GM08714 (cell line): ENCODE data around the gene SART1.

Experiments
- H3K4me3 ChIP-seq: fragments of 200-500 bp; sonication (Bioruptor generic); 2 replicates; pipeline ENCODE4 v1.5.1; 2014; ENCODE audit warnings: mild to moderate bottlenecking, low read length, inconsistent platforms
- ZNF274 ChIP-seq: IDR thresholded peaks from 2 replicates; pipeline ENCODE4 v1.6.1; 2012; ENCODE audit warnings: mild to moderate bottlenecking, low read depth, low read length

Gene SART1

DNA sequence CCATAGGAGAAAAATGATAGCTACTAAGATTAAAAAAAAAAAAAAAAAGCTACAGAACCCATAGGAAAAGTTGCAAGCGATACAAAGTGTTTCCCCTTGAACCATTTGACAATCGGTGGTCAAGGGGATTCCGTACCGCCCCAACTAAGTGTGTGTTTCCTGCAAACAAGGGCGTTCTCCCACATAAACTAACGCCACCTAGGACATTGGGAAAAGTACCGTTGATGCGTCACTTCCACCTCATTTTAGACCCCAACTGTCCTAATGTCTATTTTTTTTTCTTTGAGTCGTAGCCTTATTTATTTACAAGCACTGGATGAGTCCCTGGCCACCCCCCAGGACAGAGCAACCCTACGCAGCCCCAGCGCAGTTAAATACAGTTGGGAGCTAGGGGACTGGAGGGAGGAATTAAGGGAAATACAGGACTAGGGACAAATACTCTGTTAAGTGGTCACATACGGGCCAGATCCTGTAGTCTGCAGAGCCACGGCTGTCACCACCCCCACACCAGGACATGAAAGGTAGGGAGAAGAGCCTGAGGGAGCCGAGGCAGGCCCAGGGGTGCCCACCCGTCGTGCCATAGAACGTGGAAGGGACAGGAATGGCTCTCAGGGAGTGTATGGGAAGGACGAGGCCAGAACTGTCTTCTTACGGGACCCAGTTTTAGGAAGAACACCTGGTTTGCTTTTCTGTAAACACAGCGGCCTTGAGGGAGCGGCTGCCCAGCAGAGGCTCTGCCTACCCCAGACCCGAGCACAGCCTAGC is 21.5 kb downstream of the SART1 start:
- TF ChIP-seq ZNF274 = no peak
- no peak overlapping the region for H3K4me3 ChIP-seq

DNA sequence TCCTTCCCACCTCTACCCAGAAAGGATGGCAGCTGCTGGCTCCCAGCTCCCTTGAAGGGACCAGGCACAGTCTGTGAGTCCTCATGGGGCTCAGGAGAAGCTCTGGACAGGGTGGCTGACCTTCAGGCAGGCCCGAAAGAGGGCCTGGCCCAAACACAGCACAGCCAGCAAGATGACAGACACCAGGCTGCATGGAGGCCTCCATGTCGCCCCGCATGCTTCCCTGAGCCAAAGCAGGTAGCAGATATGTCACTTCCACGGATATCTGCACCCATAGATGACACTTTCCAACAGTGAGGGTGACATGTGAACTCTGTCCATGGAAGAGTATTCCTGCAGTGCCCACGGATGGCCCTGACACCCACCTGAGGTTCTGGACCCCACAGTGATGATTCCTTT is 22.1 kb downstream of the SART1 start:
- no peak for TF ChIP-seq ZNF274

DNA sequence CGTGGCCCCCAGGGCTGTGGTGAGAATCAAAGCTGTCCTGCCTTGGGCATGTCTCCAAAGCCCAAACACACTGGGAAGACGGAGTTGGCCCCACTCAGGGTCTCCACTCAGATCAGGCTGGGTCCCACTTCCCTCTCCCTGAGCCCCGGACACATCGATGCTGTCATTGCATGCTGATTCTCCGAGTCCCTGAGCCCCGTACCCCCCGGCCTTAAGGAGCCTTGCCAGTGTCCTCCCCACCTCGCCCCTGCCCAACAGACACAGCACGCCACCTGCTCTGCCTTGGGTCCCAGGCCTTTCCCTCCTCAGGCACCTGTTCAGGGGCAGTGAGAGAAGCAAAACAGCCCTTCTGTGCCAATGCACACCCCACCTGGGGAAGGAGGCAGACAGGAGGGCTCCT is 25.8 kb downstream of the SART1 start:
- TF ChIP-seq ZNF274 = no peak
- H3K4me3 ChIP-seq = no peak overlapping the region

More for the DNA sequence above, 22.1 kb downstream of the SART1 start:
- H3K4me3 ChIP-seq = no peak overlapping the region

DNA sequence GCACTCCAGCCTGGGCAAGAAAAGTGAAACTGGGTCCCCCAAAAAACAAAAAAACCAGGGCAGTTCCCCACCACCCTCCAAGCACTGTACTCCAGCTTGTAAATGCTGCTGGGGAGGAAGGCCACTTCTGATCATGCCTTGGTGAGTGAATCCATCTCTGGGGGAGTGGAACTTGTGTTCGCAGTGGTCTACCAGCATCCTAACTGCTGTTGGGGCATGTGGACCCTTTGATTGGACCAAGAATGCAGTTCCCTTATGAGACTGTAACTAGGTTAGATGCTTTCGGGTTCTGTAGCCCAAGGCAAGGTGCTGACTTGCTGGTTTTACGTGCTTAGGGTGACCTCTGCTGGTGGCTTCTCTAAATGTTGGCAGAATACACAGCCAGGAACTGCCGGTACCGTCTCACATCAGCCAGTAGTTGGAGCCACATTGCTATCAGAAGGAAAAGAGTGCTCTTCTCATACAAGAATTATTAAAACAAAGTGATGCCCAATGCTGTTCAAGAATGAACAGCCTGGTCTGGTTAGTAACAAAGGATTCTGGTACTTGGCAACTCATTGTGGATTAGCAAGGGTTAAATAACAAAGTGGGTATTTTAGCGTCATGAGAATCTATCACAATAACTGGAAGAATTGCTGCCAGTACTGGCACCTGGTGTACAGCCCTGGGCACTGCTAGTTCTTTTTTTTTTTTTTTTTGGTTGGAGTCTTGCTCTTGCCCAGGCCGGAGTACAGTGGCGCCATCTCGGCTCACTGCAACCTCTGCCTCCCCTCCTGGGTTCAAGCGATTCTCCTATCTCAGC is 27.5 kb downstream of the SART1 start:
- H3K4me3 ChIP-seq = no peak overlapping the region
- no peak for TF ChIP-seq ZNF274

DNA sequence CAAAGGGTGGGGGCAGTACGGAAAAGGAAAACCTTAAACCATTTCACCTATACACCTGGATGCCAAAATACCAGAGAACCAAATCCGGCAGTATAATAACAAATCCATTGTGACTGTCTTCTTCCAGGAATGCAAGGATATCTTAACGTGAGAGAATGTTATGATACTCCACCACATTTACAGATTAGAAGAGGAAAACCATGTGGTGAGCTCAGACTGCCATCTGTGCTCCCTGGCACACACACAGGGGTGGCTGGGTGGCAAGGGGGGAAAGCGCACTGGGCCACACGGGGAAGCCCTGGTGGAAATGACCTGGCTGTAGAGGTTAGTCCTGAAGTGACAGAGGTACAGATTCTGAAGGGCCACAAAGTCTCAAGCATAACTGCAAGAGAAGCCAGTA is 30.5 kb downstream of the SART1 start:
- H3K4me3 ChIP-seq = no peak overlapping the region
- no peak for TF ChIP-seq ZNF274

DNA sequence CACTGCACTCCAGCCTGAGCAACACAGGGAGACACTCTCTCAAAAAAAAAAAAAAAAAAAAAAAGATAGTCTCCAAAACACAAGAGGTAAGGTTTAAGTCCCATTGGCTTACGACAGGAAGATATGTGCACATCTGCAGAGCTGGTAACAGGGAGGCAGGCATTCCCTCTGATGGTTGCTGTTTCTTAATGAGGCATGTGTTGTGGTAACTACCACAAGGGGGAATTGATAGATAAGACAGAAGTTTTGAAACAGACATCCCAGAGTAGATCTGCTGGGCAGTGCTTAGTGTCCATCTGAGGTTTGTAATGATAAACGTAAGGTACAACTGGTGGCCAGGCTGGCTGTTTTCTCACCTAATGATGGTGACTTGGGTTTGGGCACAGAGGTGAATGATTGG is 35.8 kb downstream of the SART1 start:
- H3K4me3 ChIP-seq = no peak overlapping the region
- TF ChIP-seq ZNF274 = no peak

DNA sequence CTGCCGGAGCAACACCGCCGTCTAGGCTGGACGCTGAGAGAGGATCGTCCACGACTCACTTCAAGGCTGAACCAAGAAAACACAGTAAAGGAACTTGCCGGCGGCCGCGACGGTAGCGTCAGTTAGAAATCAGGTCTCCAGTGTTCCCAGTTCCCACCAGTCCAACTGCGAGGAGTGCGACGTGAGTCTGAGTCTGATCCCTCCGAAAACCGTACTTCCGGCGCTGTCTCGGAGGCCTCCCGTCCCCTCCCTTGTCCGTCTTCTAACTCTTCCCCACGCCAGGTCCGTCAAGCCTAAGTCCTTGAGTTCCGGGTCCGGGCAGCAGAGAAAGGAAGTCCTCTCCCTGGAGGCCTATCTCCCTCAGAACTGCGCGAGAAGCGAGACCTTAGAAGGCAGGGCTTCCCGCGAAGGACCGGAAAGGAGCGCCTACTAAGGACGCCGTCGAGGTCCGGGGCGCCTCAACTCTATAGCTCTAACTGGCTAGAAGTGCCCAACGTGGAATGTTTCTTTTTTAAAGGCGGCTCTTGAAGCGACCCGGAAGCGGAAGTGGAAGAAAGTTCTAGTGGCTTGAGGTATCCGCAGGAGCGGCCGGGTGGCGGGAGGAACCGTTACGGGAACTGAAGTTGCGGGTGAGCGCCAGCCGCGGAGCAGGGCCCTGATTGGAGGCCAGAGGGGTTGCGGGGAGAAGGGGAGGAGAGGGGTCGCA is 40.6 kb downstream of the SART1 start, which contains the start of the genes BANF1 and EIF1AD:
Gene BANF1 (plus strand): TSS at position 562 of the 706 bp plus-strand sequence. CDS start 748 bp downstream, outside the sequence.
Gene EIF1AD (minus strand): TSS at position 216 of the 706 bp plus-strand sequence. CDS start 1,768 bp downstream, outside the sequence.
- H3K4me3 ChIP-seq = peak within 1 kb of the TSS; percentile 75
- TF ChIP-seq ZNF274 = no peak

DNA sequence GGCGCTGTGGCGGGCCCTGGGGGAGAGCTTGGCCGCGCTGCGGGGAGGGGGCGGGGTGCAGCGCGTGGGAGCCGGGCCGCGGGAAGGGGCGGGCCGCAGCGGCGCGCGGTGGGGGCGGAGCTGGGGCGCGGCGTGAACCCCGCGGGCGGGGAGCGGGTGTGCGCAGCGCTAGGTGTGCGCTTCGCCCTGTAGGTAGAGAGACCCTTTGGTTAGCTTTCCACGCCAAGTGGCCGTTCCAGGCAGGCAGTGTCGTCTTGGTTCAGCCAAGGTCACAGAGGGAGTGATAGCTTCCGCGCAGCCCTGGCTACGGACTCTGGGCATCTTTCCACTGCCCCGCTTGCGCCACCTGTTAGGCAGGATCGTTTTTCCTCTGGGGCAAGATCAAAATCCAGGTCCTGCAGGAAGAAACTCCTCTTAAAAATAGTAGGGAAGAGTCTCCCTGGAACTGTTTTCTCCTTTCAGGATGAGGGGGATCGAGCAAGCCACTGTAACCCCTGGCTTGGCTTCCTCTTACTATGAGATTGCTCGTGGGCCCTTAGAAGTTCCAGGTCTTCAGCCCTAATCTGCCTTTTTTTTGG is 41.2 kb downstream of the SART1 start:
- no peak for TF ChIP-seq ZNF274
- H3K4me3 ChIP-seq = peak overlapping the region; percentile 75

DNA sequence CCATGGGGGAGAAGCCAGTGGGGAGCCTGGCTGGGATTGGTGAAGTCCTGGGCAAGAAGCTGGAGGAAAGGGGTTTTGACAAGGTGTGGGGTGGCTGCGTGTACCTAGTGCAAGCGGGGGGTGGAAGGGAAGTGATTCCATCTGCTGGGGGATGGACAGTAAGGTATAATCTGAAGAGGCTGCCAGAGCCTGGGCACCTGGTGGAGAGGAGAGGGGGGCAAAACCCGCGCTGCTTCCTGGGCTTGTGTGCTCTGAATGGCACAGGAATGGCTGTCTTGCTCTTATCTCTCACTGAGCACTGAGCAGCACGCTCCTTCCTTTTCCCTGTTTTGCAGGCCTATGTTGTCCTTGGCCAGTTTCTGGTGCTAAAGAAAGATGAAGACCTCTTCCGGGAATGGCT is 41.8 kb downstream of the SART1 start:
- no peak for TF ChIP-seq ZNF274
- peak overlapping the region; percentile 75 for H3K4me3 ChIP-seq

DNA sequence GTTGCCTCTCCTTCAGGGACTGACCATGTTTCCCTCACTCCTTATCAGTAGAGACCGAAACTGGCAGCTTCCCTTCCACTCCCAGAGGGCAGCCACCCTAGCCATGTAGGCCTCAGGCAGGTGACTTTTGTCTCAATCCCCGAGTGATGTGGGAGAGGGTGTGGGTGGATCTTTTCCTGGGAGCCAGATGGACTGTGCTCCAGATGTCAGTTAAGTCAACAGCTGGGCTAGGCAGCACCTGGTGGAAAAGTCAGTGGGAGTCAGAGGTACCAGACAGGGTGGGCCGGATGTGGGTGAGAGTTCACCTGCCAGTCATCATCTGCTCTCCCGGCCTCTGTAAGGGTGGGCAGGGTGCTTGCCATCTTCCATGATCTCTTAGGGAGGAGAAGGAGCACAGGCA is 42.7 kb downstream of the SART1 start:
- no peak for TF ChIP-seq ZNF274
- H3K4me3 ChIP-seq = no peak overlapping the region

DNA sequence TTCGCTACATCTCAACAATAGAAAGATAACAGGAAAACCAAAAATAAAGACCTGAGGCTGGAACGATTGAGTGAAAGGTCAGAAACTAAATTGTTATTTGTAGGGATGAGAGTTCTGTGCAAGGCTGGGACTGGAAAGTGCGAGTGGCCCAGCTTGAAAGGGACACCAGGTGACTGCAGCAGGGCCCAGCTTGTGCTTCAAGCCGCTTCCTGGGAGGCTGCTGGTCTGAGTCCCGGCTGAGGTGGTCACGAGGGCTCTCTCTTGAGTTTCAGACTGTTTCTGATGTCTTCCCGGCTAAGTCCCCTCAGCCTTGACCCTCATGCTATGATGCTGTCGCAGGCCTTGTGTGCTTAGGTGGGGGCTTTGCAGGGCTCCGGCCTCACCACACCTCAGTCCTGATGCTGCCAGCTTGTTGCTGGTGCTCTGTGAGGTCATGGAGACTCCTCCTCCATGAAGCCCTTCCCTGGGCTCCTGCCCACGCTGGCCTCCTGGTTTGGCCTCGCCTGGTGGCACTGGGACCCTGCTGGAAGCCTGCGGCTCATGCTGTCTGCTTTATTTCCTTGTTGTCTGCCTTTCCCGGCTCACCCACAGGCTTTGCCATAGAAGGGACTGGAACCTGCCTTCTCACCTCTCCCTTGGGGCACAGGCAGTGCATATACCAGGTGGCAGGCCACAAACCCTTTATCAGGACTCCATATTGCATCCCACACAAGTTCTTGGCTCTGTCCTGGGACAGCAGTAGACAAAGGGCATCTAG is 44.8 kb downstream of the SART1 start:
- no peak overlapping the region for H3K4me3 ChIP-seq
- TF ChIP-seq ZNF274 = no peak

DNA sequence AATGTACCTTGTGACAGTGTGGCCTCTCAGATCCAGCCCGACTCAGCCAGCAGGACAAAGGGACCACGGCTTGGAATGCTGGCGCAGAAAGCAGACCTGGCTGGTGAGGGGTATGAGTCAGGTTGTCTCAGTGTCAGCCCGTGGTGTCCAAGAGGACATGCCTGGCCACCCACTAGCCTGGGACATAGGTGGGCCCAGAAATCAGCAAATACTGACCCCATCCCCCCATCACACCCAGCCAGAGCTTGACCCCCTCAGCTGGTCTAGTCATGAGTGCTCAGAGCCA is 45.3 kb downstream of the SART1 start:
- TF ChIP-seq ZNF274 = no peak
- no peak overlapping the region for H3K4me3 ChIP-seq

DNA sequence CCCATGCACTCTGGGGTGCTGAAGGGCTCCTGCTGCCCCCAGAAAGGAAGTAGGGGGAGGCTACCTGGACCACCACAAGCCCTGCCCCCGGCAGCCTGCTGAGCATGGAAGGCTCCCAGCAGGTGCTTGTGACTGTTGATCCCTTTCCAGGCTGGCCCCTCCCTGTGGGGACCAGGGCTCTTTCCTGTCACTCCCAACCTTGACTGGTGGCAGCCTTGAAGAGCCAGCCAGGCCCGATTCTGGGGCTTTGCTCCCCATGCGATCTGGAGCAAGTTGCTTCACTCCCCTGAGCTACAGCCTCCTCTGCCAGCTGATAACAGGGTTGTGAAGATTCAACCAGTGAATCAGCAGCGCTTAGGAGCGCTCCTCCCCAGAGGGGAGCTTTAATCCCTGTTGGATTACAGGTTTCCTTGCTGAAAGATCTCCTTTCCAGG is 45.7 kb downstream of the SART1 start:
- H3K4me3 ChIP-seq = no peak overlapping the region
- no peak for TF ChIP-seq ZNF274
